OCI-LY1 (cell line): ENCODE data around the gene TRNAU1AP.

ENCODE experiments used
- H2AFZ ChIP-seq: fragments of 200-600 bp; sonication (generic), shearing (Covaris generic); 2 replicates; pipeline ENCODE4 v1.6.0; 2014; ENCODE audit warnings: antibody characterized with exemption, mild to moderate bottlenecking, low read length
- H3F3A ChIP-seq: fragments of 200-600 bp; sonication (generic), shearing (Covaris generic); 2 replicates; pipeline ENCODE4 v1.6.0; 2014; ENCODE audit warnings: mild to moderate bottlenecking, antibody characterized with exemption, low read length, moderate library complexity; ENCODE audit not compliant: insufficient read depth
- H3K27ac ChIP-seq: fragments of 200-600 bp; sonication (generic); 2 replicates; pipeline ENCODE4 v1.5.1; 2014; ENCODE audit warnings: low read length, mixed run types, mild to moderate bottlenecking, low read depth; ENCODE audit not compliant: poor library complexity, severe bottlenecking
- H3K27me3 ChIP-seq: fragments of 200-600 bp; sonication (generic); 2 replicates; pipeline ENCODE4 v1.6.0; 2014; ENCODE audit warnings: antibody characterized with exemption, mild to moderate bottlenecking, low read length, moderate library complexity; ENCODE audit not compliant: insufficient read depth
- H3K36me3 ChIP-seq: fragments of 200-600 bp; sonication (generic); 2 replicates; pipeline ENCODE4 v1.6.1; 2014; ENCODE audit warnings: mild to moderate bottlenecking, antibody characterized with exemption, low read length, moderate library complexity, mixed read lengths; ENCODE audit not compliant: insufficient read depth
- H3K4me1 ChIP-seq: fragments of 200-600 bp; sonication (generic); 2 replicates; pipeline ENCODE4 v1.5.1; 2014; ENCODE audit warnings: mild to moderate bottlenecking, low read length, moderate library complexity; ENCODE audit not compliant: insufficient read depth, severe bottlenecking
- H3K4me2 ChIP-seq: fragments of 200-600 bp; sonication (generic), shearing (Covaris generic); 2 replicates; pipeline ENCODE4 v1.6.1; 2014; ENCODE audit warnings: low read length
- H3K4me3 ChIP-seq: fragments of 200-600 bp; sonication (generic); 2 replicates; pipeline ENCODE4 v1.5.1; 2014; ENCODE audit warnings: low read length, low read depth, mild to moderate bottlenecking, mixed read lengths; ENCODE audit not compliant: poor library complexity, severe bottlenecking
- H3K79me2 ChIP-seq: fragments of 200-600 bp; shearing (Covaris generic); 2 replicates; pipeline ENCODE4 v1.6.1; 2016; ENCODE audit warnings: mixed run types, low read length, mixed read lengths; ENCODE audit not compliant: insufficient read depth
- H3K9ac ChIP-seq: fragments of 200-600 bp; sonication (generic), shearing (Covaris generic); 2 replicates; pipeline ENCODE4 v1.6.1; 2014; ENCODE audit warnings: mild to moderate bottlenecking, low read length, mixed read lengths
- H3K9me2 ChIP-seq: fragments of 200-600 bp; sonication (generic), shearing (Covaris generic); 2 replicates; pipeline ENCODE4 v1.6.1; 2014; ENCODE audit warnings: low read depth, mild to moderate bottlenecking, low read length, mixed read lengths
- H3K9me3 ChIP-seq: fragments of 200-600 bp; shearing (Covaris generic); 2 replicates; pipeline ENCODE4 v1.6.1; 2014; ENCODE audit warnings: low read length, mixed read lengths
- H4K20me1 ChIP-seq: fragments of 200-600 bp; sonication (generic), shearing (Covaris generic); 2 replicates; pipeline ENCODE4 v1.6.0; 2016; ENCODE audit warnings: mild to moderate bottlenecking, low read length; ENCODE audit not compliant: insufficient read depth
- EZH2 ChIP-seq: fragments of 200-600 bp; sonication (generic), shearing (Covaris generic); IDR thresholded peaks from 2 replicates; pipeline ENCODE4 v1.8.0; 2017; ENCODE audit warnings: borderline replicate concordance, mixed run types, mild to moderate bottlenecking, antibody characterized with exemption, low read length, moderate library complexity, mixed read lengths
- TF ChIP-seq, protein P1 (sequence below): fragments of 200-600 bp; sonication (generic), shearing (Covaris generic); IDR thresholded peaks from 2 replicates; pipeline ENCODE4 v1.5.1; 2017; ENCODE audit warnings: mild to moderate bottlenecking, antibody characterized with exemption, low read length, moderate library complexity, mixed read lengths

TRNAU1AP gene

GRCh38 chr1:28526886-28527285, 26.0 kb upstream of the TRNAU1AP start:
- H3K27me3 ChIP-seq = no peaks in the 10 kb centered on the region
- peaks cover 2% of the 10 kb centered on the region for H3K4me1 ChIP-seq
- H3K9me3 ChIP-seq = no peaks in the 10 kb centered on the region
- no peak overlapping the region for H3K9ac ChIP-seq
- H3K9me2 ChIP-seq = no peaks in the 10 kb centered on the region
- no peak for TF ChIP-seq EZH2
- TF ChIP-seq, protein P1, sequence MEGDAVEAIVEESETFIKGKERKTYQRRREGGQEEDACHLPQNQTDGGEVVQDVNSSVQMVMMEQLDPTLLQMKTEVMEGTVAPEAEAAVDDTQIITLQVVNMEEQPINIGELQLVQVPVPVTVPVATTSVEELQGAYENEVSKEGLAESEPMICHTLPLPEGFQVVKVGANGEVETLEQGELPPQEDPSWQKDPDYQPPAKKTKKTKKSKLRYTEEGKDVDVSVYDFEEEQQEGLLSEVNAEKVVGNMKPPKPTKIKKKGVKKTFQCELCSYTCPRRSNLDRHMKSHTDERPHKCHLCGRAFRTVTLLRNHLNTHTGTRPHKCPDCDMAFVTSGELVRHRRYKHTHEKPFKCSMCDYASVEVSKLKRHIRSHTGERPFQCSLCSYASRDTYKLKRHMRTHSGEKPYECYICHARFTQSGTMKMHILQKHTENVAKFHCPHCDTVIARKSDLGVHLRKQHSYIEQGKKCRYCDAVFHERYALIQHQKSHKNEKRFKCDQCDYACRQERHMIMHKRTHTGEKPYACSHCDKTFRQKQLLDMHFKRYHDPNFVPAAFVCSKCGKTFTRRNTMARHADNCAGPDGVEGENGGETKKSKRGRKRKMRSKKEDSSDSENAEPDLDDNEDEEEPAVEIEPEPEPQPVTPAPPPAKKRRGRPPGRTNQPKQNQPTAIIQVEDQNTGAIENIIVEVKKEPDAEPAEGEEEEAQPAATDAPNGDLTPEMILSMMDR = no peak
- H3K4me2 ChIP-seq = no peak overlapping the region
- H3K36me3 ChIP-seq = peaks cover 69% of the 10 kb centered on the region
- no peak overlapping the region for H3K4me3 ChIP-seq
- H2AFZ ChIP-seq = no peak overlapping the region
- no peaks in the 10 kb centered on the region for H3F3A ChIP-seq
- H4K20me1 ChIP-seq = no peaks in the 10 kb centered on the region
- no peak overlapping the region for H3K27ac ChIP-seq
- peaks cover 68% of the 10 kb centered on the region for H3K79me2 ChIP-seq

- peaks cover 67% of the 10 kb centered on the region for H3K36me3 ChIP-seq
- no peaks in the 10 kb centered on the region for H3K4me1 ChIP-seq
- no peak overlapping the region for H3K4me2 ChIP-seq
- H3K9me3 ChIP-seq = no peaks in the 10 kb centered on the region
- H2AFZ ChIP-seq = no peak overlapping the region
- no peaks in the 10 kb centered on the region for H3K27me3 ChIP-seq
- no peak overlapping the region for H3K4me3 ChIP-seq
- H3K27ac ChIP-seq = no peak overlapping the region
- H3K9me2 ChIP-seq = no peaks in the 10 kb centered on the region
- H4K20me1 ChIP-seq = no peaks in the 10 kb centered on the region
- H3K9ac ChIP-seq = no peak overlapping the region
- no peak for TF ChIP-seq EZH2
- H3K79me2 ChIP-seq = peaks cover 36% of the 10 kb centered on the region
- H3F3A ChIP-seq = no peaks in the 10 kb centered on the region
Measured at GRCh38 chr1:28530456-28530855, 22.4 kb upstream of the TRNAU1AP start.

DNA sequence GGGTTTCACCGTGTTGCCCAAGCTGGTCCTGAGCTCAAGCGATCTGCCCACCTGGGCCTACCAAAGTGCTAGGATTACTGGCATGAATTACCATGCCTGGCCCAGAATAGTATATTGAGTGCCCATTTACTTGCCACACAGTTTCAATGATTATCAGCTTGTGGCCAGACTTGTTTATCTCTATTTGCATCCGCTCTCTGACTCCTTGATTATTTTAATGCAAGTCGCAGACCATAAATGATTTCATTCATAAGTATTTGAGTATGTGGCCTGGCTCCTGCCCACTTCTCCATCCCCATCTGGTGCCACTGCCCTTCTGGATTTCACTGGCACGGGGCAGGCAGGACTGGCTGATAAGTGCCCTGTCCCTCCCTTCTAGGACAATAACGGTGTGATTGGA, 18.2 kb upstream of the TRNAU1AP start:
- TF ChIP-seq, protein P1 = no peak
- no peak for TF ChIP-seq EZH2
- H3K27me3 ChIP-seq = no peaks in the 10 kb centered on the region
- H3K4me2 ChIP-seq = no peak overlapping the region
- 0 out of 2 replicates have a peak, but pooled peaks cover 2% of the 10 kb centered on the region for H3K79me2 ChIP-seq
- H2AFZ ChIP-seq = no peak overlapping the region
- H3K4me1 ChIP-seq = no peaks in the 10 kb centered on the region
- H3K4me3 ChIP-seq = no peak overlapping the region
- H3K9me2 ChIP-seq = no peaks in the 10 kb centered on the region
- no peaks in the 10 kb centered on the region for H3K9me3 ChIP-seq
- peaks cover 87% of the 10 kb centered on the region for H3K36me3 ChIP-seq
- no peaks in the 10 kb centered on the region for H4K20me1 ChIP-seq
- no peaks in the 10 kb centered on the region for H3F3A ChIP-seq
- no peak overlapping the region for H3K9ac ChIP-seq
- no peak overlapping the region for H3K27ac ChIP-seq

DNA sequence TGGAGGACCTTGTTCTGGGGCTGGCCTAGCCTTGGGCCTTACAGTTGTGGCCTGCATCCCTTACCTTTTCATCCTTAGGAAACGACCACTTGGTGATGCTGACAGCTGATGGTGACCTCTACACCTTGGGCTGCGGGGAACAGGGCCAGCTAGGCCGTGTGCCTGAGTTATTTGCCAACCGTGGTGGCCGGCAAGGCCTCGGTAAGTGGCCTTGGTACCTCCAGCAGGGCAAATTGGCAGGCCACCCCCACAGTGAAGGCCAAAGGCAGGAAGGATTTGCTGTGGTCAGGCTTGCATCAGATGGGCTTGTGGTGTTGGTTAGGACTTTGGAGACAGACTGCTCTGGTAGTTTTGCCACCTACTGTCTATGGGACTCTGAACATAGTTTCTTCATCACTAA, 17.7 kb upstream of the TRNAU1AP start:
- Histone ChIP-seq H3K9me2 (no peaks in the 10 kb centered on the region), H3K4me3 (no peak overlapping the region), H3K79me2 (no peaks in the 10 kb centered on the region), H3K4me2 (no peak overlapping the region), H4K20me1 (no peaks in the 10 kb centered on the region), H3K4me1 (no peaks in the 10 kb centered on the region), H3K27ac (no peak overlapping the region), H3K36me3 (peaks cover 82% of the 10 kb centered on the region), H3K9ac (no peak overlapping the region), H3K9me3 (no peaks in the 10 kb centered on the region), H3K27me3 (no peaks in the 10 kb centered on the region), H2AFZ (no peak overlapping the region), H3F3A (no peaks in the 10 kb centered on the region)
- TF ChIP-seq, protein P1 = no peak
- TF ChIP-seq EZH2 = no peak
